ENCODE data around the gene DUSP28. TPM values are rescaled to one million over a fixed set of nuclear protein-coding genes. Genes with fewer than 3 reads are reported as not detected.
A peak's percentile ranks its signal among the peaks of the same experiment; 100 is the strongest.

DUSP28 gene
- total and polyA plus RNA-seq, 4 donors: 1.9 to 4.1 (median 3.0) TPM

DNA sequence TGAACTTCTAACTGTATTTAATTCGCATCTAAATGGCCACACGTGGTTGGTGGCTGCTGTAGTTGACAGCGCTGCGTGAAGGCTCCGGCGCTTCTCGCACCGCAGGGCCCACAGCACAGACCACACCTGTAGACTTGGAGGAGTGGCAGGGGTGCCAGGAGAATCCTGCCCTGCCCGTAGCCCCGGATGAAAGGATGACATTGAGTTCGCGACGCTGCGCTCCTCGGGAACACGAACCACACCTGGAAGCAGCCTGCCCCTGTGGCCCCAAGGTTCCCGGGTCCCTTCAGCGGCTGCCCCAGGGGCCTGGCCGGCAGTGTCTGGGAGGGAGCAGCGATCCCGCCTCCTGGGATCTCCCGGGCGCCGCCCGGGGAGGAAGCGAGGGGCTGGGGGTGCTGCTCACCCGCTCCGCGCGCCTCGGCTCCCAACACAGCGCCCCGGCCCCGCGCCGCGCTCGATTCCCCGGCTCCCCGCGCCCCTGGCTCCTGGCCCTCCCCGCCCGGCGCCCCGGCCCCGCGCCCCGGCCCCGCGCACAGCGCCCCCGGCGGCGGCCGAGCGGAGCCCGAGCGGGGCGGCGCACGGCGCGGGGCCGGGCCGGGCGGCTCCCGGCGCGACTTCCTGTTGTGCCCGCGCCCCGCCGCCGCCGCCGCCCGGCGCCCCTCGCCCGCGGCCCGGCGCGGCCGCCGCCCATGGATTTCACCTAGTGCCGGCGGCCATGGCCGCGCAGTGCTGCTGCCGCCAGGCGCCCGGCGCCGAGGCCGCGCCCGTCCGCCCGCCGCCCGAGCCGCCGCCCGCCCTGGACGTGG is 7.9 kb downstream of the DUSP28 start, which contains the start of gene RNPEPL1:
Gene RNPEPL1, plus strand, starts transcription at position 613 of the 806 bp plus-strand sequence. Its CDS starts 103 bp downstream, at position 716.
- Histone ChIP-seq H3K4me3 (ENCODE audit: low read depth in 1 of 3, low read length in 3 of 3) (peak within 1 kb of the TSS; percentile 73 to 82 (median 77)), H3K27ac (ENCODE audit: low read depth in 1 of 2, low read length in 2 of 2) (peak within 1 kb of the TSS; percentile 70 to 82), H3K9me3 (ENCODE audit: control insufficient read depth in 4 of 4, low read length in 3 of 4) (no peaks in the 10 kb centered on the region), H3K9ac (ENCODE audit: low read depth in 1 of 2, low read length in 2 of 2) (peak within 1 kb of the TSS; percentile 50 to 55), H3K36me3 (ENCODE audit: control insufficient read depth in 4 of 4, insufficient read depth in 3 of 4, low read depth in 1 of 4, low read length in 3 of 4) (peaks cover 0 to 6% (median 0%) of the 10 kb centered on the region in 4 donors), H3K4me1 (ENCODE audit: control insufficient read depth in 4 of 4, insufficient read depth in 4 of 4, low read length in 3 of 4) (peaks cover 24 to 42% (median 35%) of the 10 kb centered on the region in 4 donors), H3K27me3 (ENCODE audit: control insufficient read depth in 4 of 4, insufficient read depth in 4 of 4, low read length in 3 of 4) (no peaks in the 10 kb centered on the region)
- WGBS: under 1% methylated on average over 106 of the region's 106 CpGs
- TF ChIP-seq, protein P1, sequence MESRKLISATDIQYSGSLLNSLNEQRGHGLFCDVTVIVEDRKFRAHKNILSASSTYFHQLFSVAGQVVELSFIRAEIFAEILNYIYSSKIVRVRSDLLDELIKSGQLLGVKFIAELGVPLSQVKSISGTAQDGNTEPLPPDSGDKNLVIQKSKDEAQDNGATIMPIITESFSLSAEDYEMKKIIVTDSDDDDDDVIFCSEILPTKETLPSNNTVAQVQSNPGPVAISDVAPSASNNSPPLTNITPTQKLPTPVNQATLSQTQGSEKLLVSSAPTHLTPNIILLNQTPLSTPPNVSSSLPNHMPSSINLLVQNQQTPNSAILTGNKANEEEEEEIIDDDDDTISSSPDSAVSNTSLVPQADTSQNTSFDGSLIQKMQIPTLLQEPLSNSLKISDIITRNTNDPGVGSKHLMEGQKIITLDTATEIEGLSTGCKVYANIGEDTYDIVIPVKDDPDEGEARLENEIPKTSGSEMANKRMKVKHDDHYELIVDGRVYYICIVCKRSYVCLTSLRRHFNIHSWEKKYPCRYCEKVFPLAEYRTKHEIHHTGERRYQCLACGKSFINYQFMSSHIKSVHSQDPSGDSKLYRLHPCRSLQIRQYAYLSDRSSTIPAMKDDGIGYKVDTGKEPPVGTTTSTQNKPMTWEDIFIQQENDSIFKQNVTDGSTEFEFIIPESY (IDR thresholded peaks at IDR 0.05): no peak
- peak; percentile 6 for TF ChIP-seq CTCF (IDR thresholded peaks at IDR 0.05; ENCODE audit: low read depth, low read length, missing input control)
- peak; percentile 59 for DNase-seq (ENCODE audit: low spot score)

DNA sequence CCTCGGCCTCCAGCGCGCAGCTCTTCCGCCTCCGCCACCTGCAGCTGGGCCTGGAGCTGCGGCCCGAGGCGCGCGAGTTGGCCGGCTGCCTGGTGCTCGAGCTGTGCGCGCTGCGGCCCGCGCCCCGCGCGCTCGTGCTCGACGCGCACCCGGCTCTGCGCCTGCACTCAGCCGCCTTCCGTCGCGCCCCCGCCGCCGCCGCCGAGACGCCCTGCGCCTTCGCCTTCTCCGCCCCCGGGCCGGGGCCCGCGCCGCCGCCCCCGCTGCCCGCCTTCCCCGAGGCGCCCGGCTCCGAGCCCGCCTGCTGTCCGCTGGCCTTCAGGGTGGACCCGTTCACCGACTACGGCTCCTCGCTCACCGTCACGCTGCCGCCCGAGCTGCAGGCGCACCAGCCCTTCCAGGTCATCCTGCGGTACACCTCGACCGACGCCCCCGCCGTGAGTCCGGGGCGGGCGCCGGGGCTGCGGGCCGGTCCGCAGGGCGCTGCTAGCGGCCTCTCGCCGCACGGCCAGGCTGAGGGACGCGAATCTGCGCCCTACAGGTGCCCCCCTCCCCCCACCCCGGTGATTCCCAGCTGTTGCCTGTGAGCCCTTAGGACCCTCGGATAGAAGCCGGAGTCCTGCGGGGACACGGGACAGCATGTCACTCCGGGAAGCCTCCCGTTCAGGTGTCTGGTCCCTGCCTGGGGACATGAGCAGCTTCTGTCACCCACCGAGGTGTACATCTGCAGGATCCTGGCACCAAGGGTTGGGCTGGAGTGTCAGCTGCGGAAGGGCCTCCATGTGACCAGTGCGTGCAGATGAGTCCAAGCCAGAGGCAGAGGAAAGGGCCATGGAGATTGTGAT is 8.7 kb downstream of the DUSP28 start:
- Histone ChIP-seq H3K36me3 (ENCODE audit: control insufficient read depth in 4 of 4, insufficient read depth in 3 of 4, low read depth in 1 of 4, low read length in 3 of 4) (peaks cover 0 to 7% (median 1%) of the 10 kb centered on the region in 4 donors), H3K9me3 (ENCODE audit: control insufficient read depth in 4 of 4, low read length in 3 of 4) (no peaks in the 10 kb centered on the region), H3K27me3 (ENCODE audit: control insufficient read depth in 4 of 4, insufficient read depth in 4 of 4, low read length in 3 of 4) (no peaks in the 10 kb centered on the region), H3K9ac (ENCODE audit: low read depth in 1 of 2, low read length in 2 of 2) (peak overlapping the region in 1 of 2 donors; percentile 50), H3K4me3 (ENCODE audit: low read depth in 1 of 3, low read length in 3 of 3) (peak overlapping the region; percentile 62 to 82 (median 73)), H3K4me1 (ENCODE audit: control insufficient read depth in 4 of 4, insufficient read depth in 4 of 4, low read length in 3 of 4) (peaks cover 24 to 42% (median 35%) of the 10 kb centered on the region in 4 donors), H3K27ac (ENCODE audit: low read depth in 1 of 2, low read length in 2 of 2) (peak overlapping the region; percentile 55 to 61)
- TF ChIP-seq ATF3 (IDR thresholded peaks at IDR 0.05) (no peak), REST (IDR thresholded peaks at IDR 0.05) (no peak), RAD21 (IDR thresholded peaks at IDR 0.05) (no peak), EGR1 (IDR thresholded peaks at IDR 0.05; ENCODE audit: low read depth in 2 of 2) (no peak), JUND (IDR thresholded peaks at IDR 0.05) (no peak), HNF4G (IDR thresholded peaks at IDR 0.05) (no peak), NR2F2 (IDR thresholded peaks at IDR 0.05) (no peak), GABPA (IDR thresholded peaks at IDR 0.05 in 1 of 2, conservative IDR thresholded peaks at IDR 0.05 in 1 of 2) (no peak), FOXA1 (IDR thresholded peaks at IDR 0.05) (no peak), CTCF (IDR thresholded peaks at IDR 0.05; ENCODE audit: low read depth, low read length, missing input control) (no peak)
- TF ChIP-seq, protein P2, sequence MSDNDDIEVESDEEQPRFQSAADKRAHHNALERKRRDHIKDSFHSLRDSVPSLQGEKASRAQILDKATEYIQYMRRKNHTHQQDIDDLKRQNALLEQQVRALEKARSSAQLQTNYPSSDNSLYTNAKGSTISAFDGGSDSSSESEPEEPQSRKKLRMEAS (IDR thresholded peaks at IDR 0.05): no peak
- WGBS: under 1% methylated on average over 93 of the region's 93 CpGs
- peak; percentile 65 for DNase-seq (ENCODE audit: low spot score)
